ENCODE measurements around the gene SEC61B. TPM values are rescaled to one million over a fixed set of nuclear protein-coding genes. Genes with fewer than 3 reads are reported as not detected.

The SEC61B gene
- total RNA-seq, 1 experiment from 2014 or later = 167 TPM

GRCh38 chr9:99185348-99185632 lies 36.8 kb upstream of the SEC61B start:
- Mint-ChIP-seq H3K4me3 (no peak overlapping the region), H3K27me3 (ENCODE audit: low read depth) (no peaks in the 10 kb centered on the region; the same call in 1 of the 2 replicates), H3K4me1 (peaks cover 17% of the 10 kb centered on the region), H3K27ac (no peak overlapping the region), H3K36me3 (no peaks in the 10 kb centered on the region), H3K9me3 (no peaks in the 10 kb centered on the region)
- POLR2A ChIA-PET = interaction anchor here (2.5 kb wide), 1 partner anchor 37 kb away, joined by 11 read pairs; the partner anchor contains the start of genes ALG2 and SEC61B
- ATAC-seq (no peak), DNase-seq (ENCODE audit: low spot score) (no peak)
- TF ChIP-seq ESRRA (CRISPR knock-in tag; IDR thresholded peaks at IDR 0.05; ENCODE audit: borderline replicate concordance) (no peak), SP1 (CRISPR knock-in tag; conservative IDR thresholded peaks at IDR 0.05) (no peak), KAT7 (CRISPR knock-in tag; IDR thresholded peaks at IDR 0.05; ENCODE audit: borderline replicate concordance) (no peak), OVOL2 (CRISPR knock-in tag; IDR thresholded peaks at IDR 0.05; ENCODE audit: borderline replicate concordance) (no peak), ZNF121 (CRISPR knock-in tag; IDR thresholded peaks at IDR 0.05) (no peak), HMGA2 (CRISPR knock-in tag; IDR thresholded peaks at IDR 0.05) (no peak), ZNF317 (CRISPR knock-in tag; IDR thresholded peaks at IDR 0.05; ENCODE audit: borderline replicate concordance, low read depth) (no peak), GRHL2 (CRISPR knock-in tag; IDR thresholded peaks at IDR 0.05; ENCODE audit: insufficient replicate concordance, severe bottlenecking) (no peak), RORB (CRISPR knock-in tag; IDR thresholded peaks at IDR 0.05) (no peak), PRRX2 (CRISPR knock-in tag; IDR thresholded peaks at IDR 0.05) (no peak), TCF7 (CRISPR knock-in tag; IDR thresholded peaks at IDR 0.05; ENCODE audit: low read depth) (no peak)
- TF ChIP-seq, protein P1, sequence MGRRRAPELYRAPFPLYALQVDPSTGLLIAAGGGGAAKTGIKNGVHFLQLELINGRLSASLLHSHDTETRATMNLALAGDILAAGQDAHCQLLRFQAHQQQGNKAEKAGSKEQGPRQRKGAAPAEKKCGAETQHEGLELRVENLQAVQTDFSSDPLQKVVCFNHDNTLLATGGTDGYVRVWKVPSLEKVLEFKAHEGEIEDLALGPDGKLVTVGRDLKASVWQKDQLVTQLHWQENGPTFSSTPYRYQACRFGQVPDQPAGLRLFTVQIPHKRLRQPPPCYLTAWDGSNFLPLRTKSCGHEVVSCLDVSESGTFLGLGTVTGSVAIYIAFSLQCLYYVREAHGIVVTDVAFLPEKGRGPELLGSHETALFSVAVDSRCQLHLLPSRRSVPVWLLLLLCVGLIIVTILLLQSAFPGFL (CRISPR knock-in tag; IDR thresholded peaks at IDR 0.05; ENCODE audit: borderline replicate concordance) = no peak
- TF ChIP-seq, protein P2, sequence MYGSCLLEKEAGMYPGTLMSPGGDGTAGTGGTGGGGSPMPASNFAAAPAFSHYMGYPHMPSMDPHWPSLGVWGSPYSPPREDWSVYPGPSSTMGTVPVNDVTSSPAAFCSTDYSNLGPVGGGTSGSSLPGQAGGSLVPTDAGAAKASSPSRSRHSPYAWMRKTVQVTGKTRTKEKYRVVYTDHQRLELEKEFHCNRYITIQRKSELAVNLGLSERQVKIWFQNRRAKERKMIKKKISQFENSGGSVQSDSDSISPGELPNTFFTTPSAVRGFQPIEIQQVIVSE (CRISPR knock-in tag; IDR thresholded peaks at IDR 0.05; ENCODE audit: borderline replicate concordance) = no peak
- TF ChIP-seq, protein P3, sequence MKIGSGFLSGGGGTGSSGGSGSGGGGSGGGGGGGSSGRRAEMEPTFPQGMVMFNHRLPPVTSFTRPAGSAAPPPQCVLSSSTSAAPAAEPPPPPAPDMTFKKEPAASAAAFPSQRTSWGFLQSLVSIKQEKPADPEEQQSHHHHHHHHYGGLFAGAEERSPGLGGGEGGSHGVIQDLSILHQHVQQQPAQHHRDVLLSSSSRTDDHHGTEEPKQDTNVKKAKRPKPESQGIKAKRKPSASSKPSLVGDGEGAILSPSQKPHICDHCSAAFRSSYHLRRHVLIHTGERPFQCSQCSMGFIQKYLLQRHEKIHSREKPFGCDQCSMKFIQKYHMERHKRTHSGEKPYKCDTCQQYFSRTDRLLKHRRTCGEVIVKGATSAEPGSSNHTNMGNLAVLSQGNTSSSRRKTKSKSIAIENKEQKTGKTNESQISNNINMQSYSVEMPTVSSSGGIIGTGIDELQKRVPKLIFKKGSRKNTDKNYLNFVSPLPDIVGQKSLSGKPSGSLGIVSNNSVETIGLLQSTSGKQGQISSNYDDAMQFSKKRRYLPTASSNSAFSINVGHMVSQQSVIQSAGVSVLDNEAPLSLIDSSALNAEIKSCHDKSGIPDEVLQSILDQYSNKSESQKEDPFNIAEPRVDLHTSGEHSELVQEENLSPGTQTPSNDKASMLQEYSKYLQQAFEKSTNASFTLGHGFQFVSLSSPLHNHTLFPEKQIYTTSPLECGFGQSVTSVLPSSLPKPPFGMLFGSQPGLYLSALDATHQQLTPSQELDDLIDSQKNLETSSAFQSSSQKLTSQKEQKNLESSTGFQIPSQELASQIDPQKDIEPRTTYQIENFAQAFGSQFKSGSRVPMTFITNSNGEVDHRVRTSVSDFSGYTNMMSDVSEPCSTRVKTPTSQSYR (CRISPR knock-in tag; IDR thresholded peaks at IDR 0.05) = no peak
- CTCF ChIA-PET = interaction anchor here (0.6 to 2.9 kb wide), 30 partner anchors 9 to 1031 kb away, joined by 3 to 33 read pairs (median 5); partner anchors contain the start of genes ALG2 and SEC61B

GRCh38 chr9:99185934-99186333 lies 36.1 kb upstream of the SEC61B start:
- ATAC-seq (no peak), DNase-seq (ENCODE audit: low spot score) (no peak)
- Mint-ChIP-seq H3K27ac (no peak overlapping the region), H3K36me3 (no peaks in the 10 kb centered on the region), H3K27me3 (ENCODE audit: low read depth) (peaks cover 2% of the 10 kb centered on the region; the same call in 1 of the 2 replicates), H3K4me1 (peaks cover 17% of the 10 kb centered on the region), H3K4me3 (no peak overlapping the region), H3K9me3 (no peaks in the 10 kb centered on the region)
- ChIA-PET POLR2A (interaction anchor here (2.5 kb wide), 1 partner anchor 36 kb away, joined by 11 read pairs; the partner anchor contains the start of genes ALG2 and SEC61B), CTCF (interaction anchor here (0.7 to 2.9 kb wide), 4 partner anchors 11 to 784 kb away, joined by 3 to 33 read pairs (median 8); partner anchors contain the start of genes ALG2 and SEC61B)
- no peak for TF ChIP-seq SMAD4 (CRISPR knock-in tag; IDR thresholded peaks at IDR 0.05)
- no peak for TF ChIP-seq MAX (CRISPR knock-in tag; IDR thresholded peaks at IDR 0.05)
- no peak for TF ChIP-seq GRHL2 (CRISPR knock-in tag; IDR thresholded peaks at IDR 0.05; ENCODE audit: insufficient replicate concordance, severe bottlenecking)
- no peak for TF ChIP-seq NFATC4 (CRISPR knock-in tag; IDR thresholded peaks at IDR 0.05)
- TF ChIP-seq EMX1 (CRISPR knock-in tag; IDR thresholded peaks at IDR 0.05) = no peak
- no peak for TF ChIP-seq KAT7 (CRISPR knock-in tag; IDR thresholded peaks at IDR 0.05; ENCODE audit: borderline replicate concordance)
- no peak for TF ChIP-seq GABPB1 (CRISPR knock-in tag; IDR thresholded peaks at IDR 0.05)
- TF ChIP-seq IRF2 (CRISPR knock-in tag; IDR thresholded peaks at IDR 0.05; ENCODE audit: borderline replicate concordance, low read depth) = no peak
- TF ChIP-seq, protein P4, sequence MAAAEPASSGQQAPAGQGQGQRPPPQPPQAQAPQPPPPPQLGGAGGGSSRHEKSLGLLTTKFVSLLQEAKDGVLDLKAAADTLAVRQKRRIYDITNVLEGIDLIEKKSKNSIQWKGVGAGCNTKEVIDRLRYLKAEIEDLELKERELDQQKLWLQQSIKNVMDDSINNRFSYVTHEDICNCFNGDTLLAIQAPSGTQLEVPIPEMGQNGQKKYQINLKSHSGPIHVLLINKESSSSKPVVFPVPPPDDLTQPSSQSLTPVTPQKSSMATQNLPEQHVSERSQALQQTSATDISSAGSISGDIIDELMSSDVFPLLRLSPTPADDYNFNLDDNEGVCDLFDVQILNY (CRISPR knock-in tag; IDR thresholded peaks at IDR 0.05) = no peak
- TF ChIP-seq, protein P5, sequence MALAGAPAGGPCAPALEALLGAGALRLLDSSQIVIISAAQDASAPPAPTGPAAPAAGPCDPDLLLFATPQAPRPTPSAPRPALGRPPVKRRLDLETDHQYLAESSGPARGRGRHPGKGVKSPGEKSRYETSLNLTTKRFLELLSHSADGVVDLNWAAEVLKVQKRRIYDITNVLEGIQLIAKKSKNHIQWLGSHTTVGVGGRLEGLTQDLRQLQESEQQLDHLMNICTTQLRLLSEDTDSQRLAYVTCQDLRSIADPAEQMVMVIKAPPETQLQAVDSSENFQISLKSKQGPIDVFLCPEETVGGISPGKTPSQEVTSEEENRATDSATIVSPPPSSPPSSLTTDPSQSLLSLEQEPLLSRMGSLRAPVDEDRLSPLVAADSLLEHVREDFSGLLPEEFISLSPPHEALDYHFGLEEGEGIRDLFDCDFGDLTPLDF (CRISPR knock-in tag; IDR thresholded peaks at IDR 0.05) = no peak
- TF ChIP-seq SOX15 (CRISPR knock-in tag; IDR thresholded peaks at IDR 0.05) = no peak
- no peak for TF ChIP-seq NR1H2 (CRISPR knock-in tag; IDR thresholded peaks at IDR 0.05)
- TF ChIP-seq, protein P6, sequence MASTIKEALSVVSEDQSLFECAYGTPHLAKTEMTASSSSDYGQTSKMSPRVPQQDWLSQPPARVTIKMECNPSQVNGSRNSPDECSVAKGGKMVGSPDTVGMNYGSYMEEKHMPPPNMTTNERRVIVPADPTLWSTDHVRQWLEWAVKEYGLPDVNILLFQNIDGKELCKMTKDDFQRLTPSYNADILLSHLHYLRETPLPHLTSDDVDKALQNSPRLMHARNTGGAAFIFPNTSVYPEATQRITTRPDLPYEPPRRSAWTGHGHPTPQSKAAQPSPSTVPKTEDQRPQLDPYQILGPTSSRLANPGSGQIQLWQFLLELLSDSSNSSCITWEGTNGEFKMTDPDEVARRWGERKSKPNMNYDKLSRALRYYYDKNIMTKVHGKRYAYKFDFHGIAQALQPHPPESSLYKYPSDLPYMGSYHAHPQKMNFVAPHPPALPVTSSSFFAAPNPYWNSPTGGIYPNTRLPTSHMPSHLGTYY (CRISPR knock-in tag; IDR thresholded peaks at IDR 0.05) = no peak
- TF ChIP-seq JUN (CRISPR knock-in tag; IDR thresholded peaks at IDR 0.05) = no peak
- TF ChIP-seq CREB1 (CRISPR knock-in tag; IDR thresholded peaks at IDR 0.05) = no peak
- TF ChIP-seq CREM (CRISPR knock-in tag; IDR thresholded peaks at IDR 0.05) = no peak
- no peak for TF ChIP-seq ETV6 (CRISPR knock-in tag; IDR thresholded peaks at IDR 0.05)

Measured in WTC11 (cell line).